NCI-H524 (cell line): Measurements from ENCODE around the gene ADK.
A peak's percentile ranks its signal among the peaks of the same experiment; 100 is the strongest.

Experiments used
- DNase-seq, 2 experiments: peaks; one replicate each; lab custom pipeline; 2025; lab: John Stamatoyannopoulos, UW

The ADK gene

DNA sequence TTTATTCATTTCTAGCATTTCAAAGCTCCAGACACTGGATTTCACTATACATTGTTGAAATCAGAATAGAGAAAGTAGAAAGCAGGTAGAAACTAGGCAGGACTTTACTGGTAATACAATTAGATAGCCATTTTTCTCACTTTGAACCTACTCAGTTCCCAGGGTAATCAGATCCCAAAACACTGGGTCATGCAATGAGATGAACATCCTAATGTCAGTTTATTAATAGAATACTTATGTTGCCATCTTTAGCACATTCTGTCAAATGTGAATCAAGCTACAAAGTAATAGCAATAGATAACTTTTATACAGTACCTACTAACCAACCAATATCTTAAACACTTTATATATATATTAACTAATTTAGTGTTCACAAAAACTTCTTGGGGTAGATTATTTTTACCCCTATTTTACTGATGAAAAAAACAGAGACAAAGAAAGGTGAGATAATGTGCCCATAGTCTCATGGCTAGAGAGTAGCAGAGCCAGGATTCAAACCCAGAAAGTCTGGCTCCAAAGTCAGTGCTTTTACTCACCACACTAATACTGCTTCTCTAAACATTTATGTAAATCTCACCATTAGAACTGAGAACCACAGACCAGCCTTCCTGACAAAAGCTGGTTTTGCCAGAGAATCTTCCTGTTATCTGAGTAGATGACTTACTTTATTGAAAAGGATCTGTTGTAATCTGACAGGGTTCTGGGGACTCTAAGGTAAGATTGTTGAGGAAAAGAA lies 521.6 kb downstream of the ADK start:
- DNase-seq, result no peak

DNA sequence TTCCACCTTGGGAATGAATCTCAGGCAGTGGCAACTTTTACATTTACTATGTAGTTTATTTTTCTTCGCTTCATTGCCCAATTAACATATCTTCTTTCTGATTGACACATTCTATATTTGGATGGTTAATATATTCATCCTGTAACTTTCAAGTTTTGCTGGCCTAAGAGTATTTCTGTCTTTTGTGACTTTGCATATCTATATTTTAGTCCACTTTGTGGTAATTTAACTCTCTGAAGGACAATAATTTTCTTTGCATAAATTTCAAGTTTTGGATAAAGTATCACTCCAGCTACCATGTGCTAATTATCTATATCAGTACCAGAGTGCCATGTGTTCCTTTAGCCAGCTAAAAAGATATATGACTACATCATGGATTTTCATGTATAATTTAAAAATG lies 523.9 kb downstream of the ADK start:
- no peak for DNase-seq

DNA sequence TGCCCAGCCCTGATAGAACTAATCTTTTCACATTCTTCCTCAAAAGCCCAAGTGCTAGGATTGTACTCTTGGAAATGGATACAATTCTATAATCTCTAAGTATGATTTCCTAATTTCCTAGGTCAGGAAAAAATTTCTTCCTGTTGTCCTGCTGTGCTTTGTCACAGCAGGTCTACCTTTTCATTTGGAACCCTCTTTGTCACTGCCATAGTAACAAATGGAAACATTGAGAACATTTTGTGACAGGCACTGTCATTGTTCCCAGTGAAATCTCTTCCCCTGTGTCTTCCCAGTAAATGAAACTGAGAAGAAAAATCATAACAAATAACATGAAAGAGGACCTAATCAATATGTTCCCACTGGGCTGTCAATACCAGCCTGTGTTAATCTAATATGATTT lies 524.5 kb downstream of the ADK start:
- DNase-seq, result no peak

DNA sequence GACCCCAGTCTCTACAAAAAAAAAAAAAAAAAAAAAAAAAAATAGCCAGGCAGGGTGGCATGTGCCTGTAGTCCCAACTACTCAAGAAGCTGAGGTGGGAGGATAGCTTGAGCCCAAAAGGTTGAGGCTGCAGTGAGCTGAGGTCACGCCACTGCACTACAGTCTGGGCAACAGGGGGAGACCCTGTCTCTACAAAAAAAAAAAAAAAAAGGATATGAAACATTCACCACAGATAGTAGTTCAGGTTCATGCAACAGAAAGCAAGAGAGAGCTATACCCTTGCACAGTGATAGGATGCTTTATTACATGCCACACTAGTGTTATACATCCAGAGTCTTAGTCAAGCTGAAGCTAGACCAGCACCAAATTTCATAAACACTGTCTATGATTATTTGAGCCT lies 526.9 kb downstream of the ADK start:
- no peak for DNase-seq

- no peak for DNase-seq
Measured at GRCh38 chr10:74681917-74682627, 531.1 kb downstream of the ADK start.

- no peak for DNase-seq
Measured at GRCh38 chr10:74683067-74683466, 532.0 kb downstream of the ADK start.

- DNase-seq, result no peak
Measured at GRCh38 chr10:74683621-74684364, 532.8 kb downstream of the ADK start.

- DNase-seq, result no peak
Measured at GRCh38 chr10:74684462-74684861, 533.4 kb downstream of the ADK start.

DNA sequence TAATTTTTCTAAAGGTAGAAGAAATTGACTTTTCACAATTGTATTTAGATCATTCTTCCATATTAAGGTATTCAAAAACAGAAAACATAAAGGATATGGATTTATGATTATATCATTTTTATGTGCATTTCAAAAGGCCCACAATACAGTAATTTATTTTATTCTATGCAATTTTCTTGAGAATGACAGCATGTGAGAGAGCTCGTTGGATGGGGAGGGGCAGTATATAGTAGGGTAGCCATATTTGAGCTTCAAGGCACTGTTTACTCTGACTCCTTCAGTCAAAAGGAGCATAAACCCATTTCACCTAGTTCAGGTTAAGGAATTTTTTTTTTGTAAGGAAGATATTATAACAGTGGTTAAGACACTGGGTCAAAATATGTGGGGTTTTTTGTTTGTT lies 534.5 kb downstream of the ADK start:
- no peak for DNase-seq

DNA sequence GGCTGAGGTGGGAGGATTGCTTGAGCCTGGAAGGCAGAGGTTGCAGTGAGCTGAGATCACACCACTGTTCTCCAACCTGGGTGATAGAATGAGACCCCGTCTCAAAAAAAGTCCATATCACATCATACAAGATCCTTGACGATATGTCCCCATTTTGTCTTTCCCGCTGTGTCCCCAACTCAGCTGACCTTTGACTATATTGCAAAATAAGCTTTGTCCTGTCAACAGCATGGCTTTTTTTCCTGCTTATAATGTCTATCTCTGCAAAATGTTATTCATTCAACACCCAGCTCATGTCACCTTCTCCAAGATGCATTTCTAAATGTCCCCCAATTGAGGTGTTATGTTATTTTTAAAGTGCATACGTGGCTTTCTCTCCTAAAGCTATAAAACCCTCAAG lies 539.4 kb downstream of the ADK start:
- DNase-seq, result no peak

DNA sequence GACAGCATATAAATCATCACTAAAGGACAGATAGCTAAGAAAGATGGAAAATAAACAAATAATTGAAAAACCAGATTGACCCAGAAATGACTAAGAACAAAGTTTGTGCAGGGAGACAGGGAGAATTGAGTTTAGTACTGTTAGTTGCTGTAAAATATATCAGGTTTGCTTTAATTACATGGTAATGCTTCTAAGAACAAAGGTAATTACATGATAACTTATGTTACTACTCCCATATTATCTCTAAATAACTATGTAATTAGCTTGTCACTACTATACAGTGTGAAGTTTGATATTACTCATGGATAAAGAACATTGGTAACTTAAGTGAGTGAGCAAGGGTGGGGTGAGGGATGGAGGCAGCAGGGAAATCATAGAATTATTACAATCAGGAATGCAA lies 540.1 kb downstream of the ADK start:
- DNase-seq, result no peak

GRCh38 chr10:74704629-74705357 lies 553.8 kb downstream of the ADK start:
- peak in 1 of 2 experiments; percentile 52 for DNase-seq

- peak in 1 of 2 experiments; percentile 12 for DNase-seq
Measured at GRCh38 chr10:74705358-74705980, 554.4 kb downstream of the ADK start.

DNA sequence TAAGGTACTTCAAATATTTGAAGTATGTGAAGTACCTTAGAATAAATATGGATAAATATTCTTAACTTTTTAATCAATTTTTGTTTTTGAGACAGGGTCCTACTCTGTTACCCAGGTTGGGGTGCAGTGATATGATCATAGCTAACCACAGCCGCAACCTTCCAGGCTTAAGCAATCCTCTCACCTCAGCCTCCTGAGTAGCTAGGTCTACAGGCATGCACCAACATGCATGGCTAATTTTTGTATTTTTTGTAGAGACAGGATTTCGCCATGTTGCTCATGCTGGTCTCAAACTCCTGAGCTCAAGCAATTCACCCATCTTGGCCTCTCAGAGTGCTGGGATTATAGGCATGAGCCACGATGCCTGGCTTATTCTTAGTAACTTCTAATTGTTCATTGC lies 555.9 kb downstream of the ADK start:
- DNase-seq, result no peak

DNA sequence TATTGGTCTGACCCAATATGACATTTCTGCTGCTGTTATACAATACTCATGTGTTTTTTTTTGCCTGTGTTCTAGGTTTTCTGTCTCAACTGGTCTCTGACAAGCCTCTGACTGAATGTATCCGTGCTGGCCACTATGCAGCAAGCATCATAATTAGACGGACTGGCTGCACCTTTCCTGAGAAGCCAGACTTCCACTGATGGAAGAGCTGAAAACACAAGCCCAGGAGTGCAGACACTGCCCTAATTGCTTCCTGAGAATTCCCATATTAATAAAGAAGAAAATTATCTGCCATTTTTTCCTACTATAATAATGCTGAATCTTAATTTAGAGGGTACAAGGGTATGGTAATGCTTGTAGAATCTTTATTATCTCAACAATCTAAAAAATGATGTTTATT lies 557.2 kb downstream of the ADK start:
- DNase-seq, result no peak

DNA sequence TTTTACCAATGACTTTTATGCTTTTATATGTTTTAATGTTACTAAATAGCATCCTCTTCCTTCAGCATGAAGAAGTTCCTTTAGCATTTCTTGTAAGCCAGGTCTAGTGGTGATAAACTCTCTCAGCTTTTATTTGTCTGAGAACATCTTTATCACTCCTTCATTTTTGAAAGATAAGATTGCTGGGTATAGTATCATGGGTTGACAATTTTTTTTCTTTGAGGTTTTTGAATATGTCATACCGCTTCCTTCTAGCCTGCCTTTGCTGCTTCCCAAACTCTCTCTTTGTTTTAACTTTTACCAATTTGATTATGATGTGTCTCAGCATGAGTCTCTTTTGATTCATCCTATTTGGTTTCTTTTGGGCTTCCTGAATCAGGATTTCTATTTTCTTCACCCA lies 567.2 kb downstream of the ADK start:
- no peak for DNase-seq

GRCh38 chr10:74728225-74728624 lies 577.2 kb downstream of the ADK start:
- no peak for DNase-seq

GRCh38 chr10:74730246-74730645 lies 579.2 kb downstream of the ADK start:
- no peak for DNase-seq

- DNase-seq, result no peak
Measured at GRCh38 chr10:74733612-74734011, 582.6 kb downstream of the ADK start.

- DNase-seq, result no peak
Measured at GRCh38 chr10:74736029-74736428, 585.0 kb downstream of the ADK start.

GRCh38 chr10:74738052-74738451 lies 587.0 kb downstream of the ADK start:
- no peak for DNase-seq

GRCh38 chr10:74738542-74738941 lies 587.5 kb downstream of the ADK start:
- DNase-seq, result no peak
